MM.1S (cell line): ENCODE measurements around the gene CREB5.
A peak's percentile ranks its signal among the peaks of the same experiment; 100 is the strongest.

ENCODE experiments used
- DNase-seq: peaks from one replicate; pipeline ENCODE4 v3.0.0-alpha.2; 2015
- H2AFZ ChIP-seq: fragments of 300-600 bp; sonication (generic); 2 replicates; pipeline ENCODE4 v1.6.0; 2016; ENCODE audit warnings: antibody characterized with exemption, low read length
- H3F3A ChIP-seq: fragments of 300-600 bp; sonication (generic); 2 replicates; pipeline ENCODE4 v1.6.1; 2016; ENCODE audit warnings: mild to moderate bottlenecking, antibody characterized with exemption, low read length, moderate library complexity, mixed read lengths; ENCODE audit not compliant: insufficient read depth
- H3K27ac ChIP-seq: fragments of 300-600 bp; sonication (generic); 2 replicates; pipeline ENCODE4 v1.5.1; 2016; ENCODE audit warnings: mild to moderate bottlenecking, low read length
- H3K27me3 ChIP-seq: fragments of 300-600 bp; sonication (generic); replicated peaks from 2 replicates; pipeline ENCODE4 v1.6.0; 2016; ENCODE audit warnings: low read length; ENCODE audit not compliant: insufficient read depth
- H3K36me3 ChIP-seq: fragments of 300-600 bp; sonication (generic); replicated peaks from 2 replicates; pipeline ENCODE4 v1.6.1; 2016; ENCODE audit warnings: mild to moderate bottlenecking, low read length, mixed read lengths; ENCODE audit not compliant: insufficient read depth
- H3K4me1 ChIP-seq: fragments of 300-600 bp; sonication (generic); 2 replicates; pipeline ENCODE4 v1.6.1; 2016; ENCODE audit warnings: low read length, mixed read lengths
- H3K4me2 ChIP-seq: fragments of 300-600 bp; sonication (generic); 2 replicates; pipeline ENCODE4 v1.6.0; 2016; ENCODE audit warnings: low read depth, low read length
- H3K4me3 ChIP-seq: fragments of 300-600 bp; sonication (generic); 2 replicates; pipeline ENCODE4 v1.5.1; 2016; ENCODE audit warnings: low read length, mixed read lengths
- H3K79me2 ChIP-seq: fragments of 300-600 bp; sonication (generic); 2 replicates; pipeline ENCODE4 v1.6.1; 2016; ENCODE audit warnings: mixed run types, low read length, mixed read lengths
- H3K9ac ChIP-seq: fragments of 300-600 bp; sonication (generic); 2 replicates; pipeline ENCODE4 v1.6.1; 2016; ENCODE audit warnings: low read length, mixed read lengths
- H3K9me2 ChIP-seq: fragments of 300-600 bp; sonication (generic); replicated peaks from 2 replicates; pipeline ENCODE4 v1.6.1; 2016; ENCODE audit warnings: mild to moderate bottlenecking, low read length, mixed read lengths; ENCODE audit not compliant: insufficient read depth
- H3K9me3 ChIP-seq: fragments of 300-600 bp; sonication (generic); replicated peaks from 2 replicates; pipeline ENCODE4 v1.6.1; 2016; ENCODE audit warnings: mild to moderate bottlenecking, low read length, mixed read lengths; ENCODE audit not compliant: insufficient read depth
- H4K20me1 ChIP-seq: fragments of 300-600 bp; sonication (generic); 2 replicates; pipeline ENCODE4 v1.6.1; 2016; ENCODE audit warnings: mild to moderate bottlenecking, low read length, moderate library complexity, mixed read lengths; ENCODE audit not compliant: insufficient read depth
- CTCF ChIP-seq: fragments of 300-600 bp; sonication (generic); IDR thresholded peaks from 2 replicates; pipeline ENCODE4 v1.5.1; 2016; ENCODE audit warnings: antibody characterized with exemption, low read length, mixed read lengths
- EZH2 ChIP-seq: fragments of 300-600 bp; sonication (generic); optimal IDR thresholded peaks from 2 replicates; pipeline ENCODE3; 2017; ENCODE audit warnings: low read depth, mild to moderate bottlenecking, antibody characterized with exemption, low read length, mixed read lengths
- EZH2phosphoT487 ChIP-seq: fragments of 300-600 bp; sonication (generic); IDR thresholded peaks from 2 replicates; pipeline ENCODE4 v1.6.1; 2018; ENCODE audit warnings: antibody characterized with exemption, low read length

The CREB5 gene

DNA sequence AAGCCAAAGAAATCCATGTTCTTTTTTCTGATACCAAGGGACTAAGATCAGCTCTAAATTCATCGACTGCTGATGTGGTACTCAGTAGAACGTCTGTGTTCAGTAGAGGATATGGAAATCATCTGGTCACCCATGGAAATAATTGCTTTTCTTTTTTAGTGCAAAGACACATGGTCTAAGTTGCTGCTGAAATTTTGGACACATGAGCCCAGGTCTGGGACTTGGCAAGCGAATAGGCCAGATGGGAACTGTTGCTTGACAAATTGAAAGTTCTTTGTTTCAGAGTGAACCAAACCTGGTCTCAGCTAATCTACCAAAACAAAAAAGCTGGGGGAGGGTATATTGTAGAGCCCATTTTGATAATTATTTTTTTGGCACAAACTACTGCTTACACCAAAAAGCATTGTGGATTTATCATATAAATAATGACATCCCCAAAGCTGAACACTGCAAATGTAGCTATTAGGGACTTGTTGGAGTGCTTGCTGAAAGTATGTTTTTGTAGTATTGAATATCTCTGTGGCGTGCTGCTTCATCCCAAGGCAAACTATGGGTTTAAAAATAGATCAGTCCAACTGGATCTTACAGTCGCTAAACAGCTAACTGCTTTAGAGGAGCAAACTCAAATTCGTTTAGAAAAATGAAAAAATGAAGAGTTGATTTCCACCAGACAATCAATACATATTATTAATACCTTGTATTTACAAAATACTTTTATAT, 401.1 kb downstream of the CREB5 start:
- Histone ChIP-seq H3K36me3 (no peaks in the 10 kb centered on the region), H3K79me2 (no peaks in the 10 kb centered on the region), H3K27ac (no peak overlapping the region), H3K9ac (no peak overlapping the region), H2AFZ (no peak overlapping the region), H3F3A (peaks cover 19% of the 10 kb centered on the region), H3K4me2 (0 out of 2 replicates have a peak overlapping the region, but pooled peaks have one; percentile 0), H3K9me3 (no peaks in the 10 kb centered on the region), H4K20me1 (no peaks in the 10 kb centered on the region), H3K27me3 (no peaks in the 10 kb centered on the region), H3K9me2 (no peaks in the 10 kb centered on the region), H3K4me3 (no peak overlapping the region), H3K4me1 (peaks cover 48% of the 10 kb centered on the region)
- TF ChIP-seq EZH2 (no peak), CTCF (no peak), EZH2phosphoT487 (no peak)
- DNase-seq: peak; percentile 14

DNA sequence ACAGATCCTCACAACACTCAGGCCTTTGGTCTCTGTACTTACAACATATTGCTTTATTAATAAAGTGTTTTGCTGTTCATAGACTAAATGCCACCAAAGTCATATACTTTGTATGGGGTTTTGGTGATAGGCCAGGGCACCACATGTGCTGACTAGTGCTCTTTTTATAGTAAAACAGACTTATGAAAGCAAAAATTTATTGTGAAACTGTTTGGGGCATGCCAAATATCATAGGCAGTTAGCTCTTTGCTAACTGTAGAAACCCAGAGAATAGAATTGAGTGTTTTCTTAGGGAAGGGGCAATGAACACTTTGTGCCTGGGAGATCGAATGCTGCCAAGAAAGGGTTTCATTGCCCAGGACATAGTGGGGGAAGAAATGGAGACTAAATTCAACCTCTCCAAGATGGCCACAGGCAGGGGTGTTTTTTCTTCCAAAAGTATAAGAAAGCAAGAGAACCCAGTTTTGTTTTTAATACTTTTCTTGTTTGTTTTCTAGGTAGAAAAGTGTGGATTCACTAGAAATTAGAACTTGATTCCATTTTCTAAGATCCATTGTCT, 403.1 kb downstream of the CREB5 start:
- Histone ChIP-seq H3K9me3 (no peaks in the 10 kb centered on the region), H3K79me2 (no peaks in the 10 kb centered on the region), H3K27ac (peak overlapping the region; percentile 91), H3K36me3 (no peaks in the 10 kb centered on the region), H4K20me1 (no peaks in the 10 kb centered on the region), H3K9me2 (no peaks in the 10 kb centered on the region), H3K4me1 (peaks cover 48% of the 10 kb centered on the region), H3K4me3 (peak overlapping the region; percentile 23; the same call in 1 of the 2 replicates), H3K4me2 (peak overlapping the region; percentile 68), H3F3A (peaks cover 19% of the 10 kb centered on the region), H2AFZ (peak overlapping the region; percentile 25), H3K9ac (peak overlapping the region; percentile 50), H3K27me3 (no peaks in the 10 kb centered on the region)
- DNase-seq: peak; percentile 63
- TF ChIP-seq EZH2 (no peak), EZH2phosphoT487 (no peak), CTCF (no peak)

GRCh38 chr7:28815928-28816373, 403.6 kb downstream of the CREB5 start:
- peaks cover 19% of the 10 kb centered on the region for H3F3A ChIP-seq
- H3K4me1 ChIP-seq: peaks cover 48% of the 10 kb centered on the region
- H3K27me3 ChIP-seq: no peaks in the 10 kb centered on the region
- peak overlapping the region; percentile 13; the same call in 1 of the 2 replicates for H3K4me3 ChIP-seq
- H3K9me3 ChIP-seq: no peaks in the 10 kb centered on the region
- no peaks in the 10 kb centered on the region for H3K79me2 ChIP-seq
- no peaks in the 10 kb centered on the region for H3K36me3 ChIP-seq
- peak; percentile 91 for DNase-seq
- no peaks in the 10 kb centered on the region for H3K9me2 ChIP-seq
- TF ChIP-seq EZH2 (no peak), CTCF (no peak), EZH2phosphoT487 (no peak)
- H3K4me2 ChIP-seq: peak overlapping the region; percentile 68
- H4K20me1 ChIP-seq: no peaks in the 10 kb centered on the region
- peak overlapping the region; percentile 50; the same call in 1 of the 2 replicates for H3K9ac ChIP-seq
- peak overlapping the region; percentile 91 for H3K27ac ChIP-seq
- H2AFZ ChIP-seq: no peak overlapping the region
